RWPE2 (cell line): ENCODE data around the gene DYNLT4.

Experiments used
- ATAC-seq: fragments of 200-7000 bp; cut with Tn5 transposase; 3 replicates; pipeline ENCODE4 v1.9.1; 2021; ENCODE audit warnings: low read depth
- DNase-seq: peaks from one replicate; pipeline ENCODE4 v3.0.0-alpha.2; 2020; ENCODE audit warnings: low spot score
- H3K27ac ChIP-seq: fragments of 450-650 bp; 2 replicates; pipeline ENCODE4 v1.5.1; 2017; ENCODE audit warnings: mild to moderate bottlenecking; ENCODE audit not compliant: poor library complexity, severe bottlenecking
- H3K27me3 ChIP-seq: fragments of 250-450 bp; sonication (Bioruptor Pico); 2 replicates; pipeline ENCODE4 v1.5.1; 2021; ENCODE audit warnings: mild to moderate bottlenecking, moderate library complexity; ENCODE audit not compliant: insufficient read depth, poor library complexity, severe bottlenecking
- H3K36me3 ChIP-seq: fragments of 250-450 bp; sonication (Bioruptor Pico); 2 replicates; pipeline ENCODE4 v1.5.1; 2020; ENCODE audit warnings: low read depth, mild to moderate bottlenecking, moderate library complexity
- H3K4me1 ChIP-seq: fragments of 250-450 bp; sonication (Bioruptor Pico); 2 replicates; pipeline ENCODE4 v1.5.1; 2021; ENCODE audit warnings: mild to moderate bottlenecking, moderate library complexity; ENCODE audit not compliant: insufficient read depth, poor library complexity, severe bottlenecking
- H3K4me3 ChIP-seq: fragments of 250-450 bp; sonication (Bioruptor Pico); 2 replicates; pipeline ENCODE4 v1.5.1; 2021; ENCODE audit warnings: mild to moderate bottlenecking, moderate library complexity; ENCODE audit not compliant: severe bottlenecking
- H3K9me3 ChIP-seq: fragments of 250-450 bp; sonication (Bioruptor Pico); 2 replicates; pipeline ENCODE4 v1.5.1; 2021; ENCODE audit warnings: mild to moderate bottlenecking, moderate library complexity; ENCODE audit not compliant: severe bottlenecking
- TF ChIP-seq, protein P1 (sequence below): fragments of 450-650 bp; IDR thresholded peaks from one replicate; pipeline ENCODE4 v1.5.1; 2017; ENCODE audit warnings: mild to moderate bottlenecking, moderate library complexity; ENCODE audit not compliant: poor library complexity, severe bottlenecking

The DYNLT4 gene

DNA sequence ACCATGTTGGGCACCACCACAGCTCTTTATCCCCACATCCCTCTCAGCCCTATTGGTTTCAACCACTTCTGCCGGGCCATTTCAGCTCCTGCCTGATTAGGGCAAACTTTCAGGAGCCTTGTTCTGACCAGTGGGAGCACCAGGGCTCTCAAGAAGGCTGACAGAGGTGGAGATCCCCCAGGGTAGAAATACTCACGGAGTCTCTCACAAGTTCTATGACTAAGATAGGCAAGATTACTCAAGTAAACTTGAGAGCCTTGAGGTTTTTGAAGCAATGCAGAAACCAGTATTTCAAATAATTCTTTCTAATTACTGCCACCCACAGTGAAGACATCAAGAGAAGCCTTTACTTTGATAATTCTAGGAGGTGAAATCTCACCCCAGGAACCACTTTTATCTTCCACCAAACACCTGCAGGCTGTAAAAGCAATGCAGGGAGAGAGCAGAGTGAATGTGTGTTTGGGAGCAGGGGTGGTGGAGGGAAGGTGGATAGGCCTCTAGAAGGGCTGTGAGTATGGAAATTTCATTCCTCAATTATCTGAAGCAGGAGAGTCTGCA is 42.5 kb upstream of the DYNLT4 start:
- no peak for ATAC-seq
- Histone ChIP-seq H3K36me3 (no peaks in the 10 kb centered on the region), H3K4me1 (no peaks in the 10 kb centered on the region), H3K27ac (no peak overlapping the region), H3K9me3 (no peaks in the 10 kb centered on the region), H3K27me3 (no peaks in the 10 kb centered on the region), H3K4me3 (no peak overlapping the region)
- TF ChIP-seq, protein P1, sequence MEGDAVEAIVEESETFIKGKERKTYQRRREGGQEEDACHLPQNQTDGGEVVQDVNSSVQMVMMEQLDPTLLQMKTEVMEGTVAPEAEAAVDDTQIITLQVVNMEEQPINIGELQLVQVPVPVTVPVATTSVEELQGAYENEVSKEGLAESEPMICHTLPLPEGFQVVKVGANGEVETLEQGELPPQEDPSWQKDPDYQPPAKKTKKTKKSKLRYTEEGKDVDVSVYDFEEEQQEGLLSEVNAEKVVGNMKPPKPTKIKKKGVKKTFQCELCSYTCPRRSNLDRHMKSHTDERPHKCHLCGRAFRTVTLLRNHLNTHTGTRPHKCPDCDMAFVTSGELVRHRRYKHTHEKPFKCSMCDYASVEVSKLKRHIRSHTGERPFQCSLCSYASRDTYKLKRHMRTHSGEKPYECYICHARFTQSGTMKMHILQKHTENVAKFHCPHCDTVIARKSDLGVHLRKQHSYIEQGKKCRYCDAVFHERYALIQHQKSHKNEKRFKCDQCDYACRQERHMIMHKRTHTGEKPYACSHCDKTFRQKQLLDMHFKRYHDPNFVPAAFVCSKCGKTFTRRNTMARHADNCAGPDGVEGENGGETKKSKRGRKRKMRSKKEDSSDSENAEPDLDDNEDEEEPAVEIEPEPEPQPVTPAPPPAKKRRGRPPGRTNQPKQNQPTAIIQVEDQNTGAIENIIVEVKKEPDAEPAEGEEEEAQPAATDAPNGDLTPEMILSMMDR: no peak
- DNase-seq: no peak

DNA sequence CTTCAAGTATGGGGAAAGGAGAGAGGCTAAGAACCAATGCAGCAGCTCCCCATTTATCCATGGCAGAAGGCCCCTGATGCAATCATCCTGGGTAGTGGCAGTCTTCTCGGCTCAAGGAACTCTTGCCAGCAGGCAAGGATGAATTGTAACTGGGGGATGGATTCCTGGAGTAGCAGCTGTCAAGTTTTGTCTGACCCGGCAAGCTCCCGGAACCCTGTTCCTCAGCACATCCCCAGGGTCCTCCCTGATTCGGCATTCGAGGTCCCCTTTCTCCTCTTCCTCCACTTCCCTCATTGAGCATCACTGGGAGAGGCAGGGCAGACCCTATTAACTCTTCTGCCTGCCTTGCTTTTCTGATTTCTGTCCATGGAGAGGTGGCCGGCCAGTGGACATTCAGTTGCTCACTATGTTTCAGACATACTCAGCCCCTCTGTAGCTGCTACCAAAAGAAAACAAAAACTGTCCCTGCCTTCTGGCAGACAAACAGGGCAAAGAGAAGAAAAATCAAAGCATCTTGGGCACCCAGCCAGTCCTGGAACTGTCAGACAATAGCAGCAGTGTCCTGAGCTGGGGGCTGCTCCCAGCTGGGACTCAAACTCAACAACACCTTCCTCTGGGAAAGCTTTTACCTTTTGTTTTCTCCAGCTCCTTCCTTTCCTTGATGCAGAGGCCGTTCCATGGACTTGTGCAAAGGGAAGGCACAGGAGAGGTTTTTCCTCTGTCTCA is 41.5 kb upstream of the DYNLT4 start:
- TF ChIP-seq, protein P1: no peak
- no peaks in the 10 kb centered on the region for H3K9me3 ChIP-seq
- H3K4me1 ChIP-seq: no peaks in the 10 kb centered on the region
- H3K4me3 ChIP-seq: no peak overlapping the region
- no peak overlapping the region for H3K27ac ChIP-seq
- ATAC-seq (no peak), DNase-seq (no peak)
- H3K36me3 ChIP-seq: no peaks in the 10 kb centered on the region
- H3K27me3 ChIP-seq: no peaks in the 10 kb centered on the region

DNA sequence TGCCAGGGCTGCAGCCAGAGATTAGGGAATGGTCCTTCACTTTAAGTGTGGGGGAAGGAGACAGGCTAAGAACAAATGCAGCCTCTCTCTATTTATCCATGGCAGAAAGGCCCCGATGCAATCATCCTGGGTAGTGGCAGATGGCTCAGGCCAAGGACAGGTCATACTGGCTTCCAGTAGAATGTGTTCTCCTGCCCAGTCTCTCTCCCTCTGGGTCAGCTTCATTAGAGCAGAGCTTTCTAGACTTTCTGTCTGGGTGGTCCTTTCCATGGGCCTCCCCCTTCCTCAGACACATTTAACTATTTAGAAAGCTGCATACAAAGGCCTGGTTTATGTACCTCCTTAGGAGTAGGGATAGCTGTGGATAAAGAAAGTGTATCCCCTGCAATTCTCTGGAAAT is 40.7 kb upstream of the DYNLT4 start:
- DNase-seq (no peak), ATAC-seq (no peak)
- no peaks in the 10 kb centered on the region for H3K9me3 ChIP-seq
- H3K27ac ChIP-seq: no peak overlapping the region
- H3K4me3 ChIP-seq: no peak overlapping the region
- H3K4me1 ChIP-seq: no peaks in the 10 kb centered on the region
- TF ChIP-seq, protein P1: no peak
- no peaks in the 10 kb centered on the region for H3K27me3 ChIP-seq
- H3K36me3 ChIP-seq: no peaks in the 10 kb centered on the region

DNA sequence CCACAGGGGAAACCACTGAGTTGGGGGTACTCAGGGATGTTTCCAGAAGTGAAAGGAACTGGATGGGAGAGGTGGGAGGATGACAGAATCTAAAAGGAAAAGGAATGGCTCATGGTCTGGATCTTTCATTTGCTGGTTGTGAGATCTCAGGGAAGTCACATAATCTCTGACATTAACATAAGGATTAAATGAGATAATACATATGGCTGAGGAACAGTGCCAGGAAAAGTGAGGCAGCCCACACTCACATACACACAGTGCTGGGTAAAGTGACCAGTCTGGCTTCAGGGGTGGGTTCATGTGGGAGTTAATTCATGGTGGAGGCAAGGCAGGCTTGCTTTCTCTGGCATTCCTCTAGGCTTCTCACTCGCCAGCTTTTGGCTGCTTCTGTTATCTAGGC is 39.8 kb upstream of the DYNLT4 start:
- no peaks in the 10 kb centered on the region for H3K36me3 ChIP-seq
- H3K27ac ChIP-seq: no peak overlapping the region
- no peaks in the 10 kb centered on the region for H3K27me3 ChIP-seq
- ATAC-seq: no peak
- no peaks in the 10 kb centered on the region for H3K9me3 ChIP-seq
- TF ChIP-seq, protein P1: no peak
- no peak overlapping the region for H3K4me3 ChIP-seq
- DNase-seq: no peak
- H3K4me1 ChIP-seq: no peaks in the 10 kb centered on the region

DNA sequence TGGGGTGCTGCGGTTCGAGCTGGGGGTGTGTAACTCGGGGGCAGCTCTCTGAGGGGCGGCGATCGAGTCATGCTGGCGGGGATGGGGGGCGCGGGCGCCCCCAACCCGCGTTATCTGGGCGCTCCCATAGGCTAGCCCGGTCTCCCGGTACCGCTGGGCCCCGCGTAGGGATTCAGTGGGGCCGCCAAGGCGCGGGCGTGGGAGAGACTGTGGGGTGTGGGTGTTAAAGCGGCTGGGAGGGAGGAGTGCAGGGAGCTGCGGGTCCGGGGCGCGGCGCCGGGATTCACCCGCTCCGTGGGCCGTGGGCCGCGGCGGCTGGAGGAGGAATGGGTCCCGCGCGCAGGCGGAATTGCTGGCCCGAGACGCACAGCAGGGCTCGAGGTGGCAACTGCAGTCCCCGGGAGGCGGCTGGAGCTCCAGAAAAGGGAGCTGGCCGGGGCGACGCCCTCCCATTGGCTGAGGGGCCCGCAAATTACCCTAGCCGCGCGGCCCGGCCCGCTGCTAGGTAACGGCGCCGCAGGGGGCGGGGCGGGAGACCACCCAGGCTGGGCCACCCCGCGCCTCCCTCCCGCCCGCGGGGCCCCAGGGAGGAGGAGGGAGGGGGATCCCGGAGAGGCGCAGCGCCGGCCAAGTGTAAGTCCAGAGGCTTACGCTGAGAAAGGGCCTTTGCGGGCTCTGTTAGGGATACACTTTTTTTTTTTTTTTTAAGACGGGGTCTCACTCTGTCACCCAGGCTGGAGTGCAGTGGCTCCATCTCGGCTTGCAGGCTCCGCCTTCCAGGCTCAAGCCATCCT is 35.9 kb upstream of the DYNLT4 start, which contains the start of gene PTCH2:
Gene PTCH2, minus strand, starts transcription at position 392 of the 794 bp plus-strand sequence. Its CDS starts 321 bp downstream, at position 71.
- TF ChIP-seq, protein P1: no peak
- no peaks in the 10 kb centered on the region for H3K27me3 ChIP-seq
- peak within 1 kb of the TSS; percentile 35 for H3K4me3 ChIP-seq
- ATAC-seq: peak; percentile 82
- no peaks in the 10 kb centered on the region for H3K4me1 ChIP-seq
- DNase-seq: no peak
- H3K27ac ChIP-seq: no peak within 1 kb of the TSS
- H3K36me3 ChIP-seq: no peaks in the 10 kb centered on the region
- H3K9me3 ChIP-seq: no peaks in the 10 kb centered on the region
